Measurements from ENCODE around the gene RNF144A. TPM values are rescaled to one million over a fixed set of nuclear protein-coding genes. Genes with fewer than 3 reads are reported as not detected.

Gene RNF144A
- total RNA-seq, 1 experiment from 2014 or later = 10.6 TPM

DNA sequence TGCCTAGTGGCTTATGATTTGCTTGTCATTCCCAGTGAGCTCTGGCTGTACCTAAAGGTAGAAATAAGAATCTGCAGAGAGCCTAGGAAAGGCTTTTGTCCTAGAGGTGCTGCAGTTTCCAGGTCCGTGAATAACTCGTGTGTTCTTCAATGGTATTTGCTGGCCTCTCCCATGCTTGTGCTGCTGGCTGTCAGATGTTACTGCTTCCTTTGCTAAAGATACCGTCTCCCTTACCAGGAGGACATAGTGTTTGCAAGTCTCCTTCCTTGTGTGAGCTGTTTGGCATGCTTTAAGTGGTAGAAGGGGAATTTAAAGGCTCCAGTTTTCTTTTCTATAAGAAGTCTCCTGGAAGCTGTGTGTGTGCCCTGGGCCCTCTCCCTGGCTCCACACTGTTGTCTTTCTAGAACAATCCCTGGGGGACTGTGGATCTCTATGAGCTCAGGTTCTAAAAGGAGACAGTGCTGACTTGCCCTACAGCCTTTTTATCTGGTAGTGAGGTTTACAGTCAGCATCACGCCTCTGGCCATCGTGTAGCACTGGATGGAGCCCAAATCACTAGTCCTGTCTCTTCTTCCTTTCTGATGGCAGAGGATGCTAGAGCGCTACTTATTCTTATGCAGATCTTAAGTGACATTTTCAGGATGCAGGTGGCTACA lies 65.8 kb downstream of the RNF144A start:
- Histone ChIP-seq H3K23me2 (ENCODE audit: insufficient read length, low read depth, low read length, poor library complexity, severe bottlenecking) (no peaks in the 10 kb centered on the region), H4K20me1 (ENCODE audit: control insufficient read depth, insufficient read depth, insufficient read length) (no peaks in the 10 kb centered on the region), H3K27me3 (ENCODE audit: insufficient read depth, low read length) (no peaks in the 10 kb centered on the region), H2BK12ac (ENCODE audit: insufficient read length, low read depth, low read length) (no peak overlapping the region), H3K9ac (ENCODE audit: extremely low read depth, insufficient read length, low read length) (no peak overlapping the region), H2BK120ac (ENCODE audit: low read depth, low read length, poor library complexity, severe bottlenecking) (no peak overlapping the region), H2BK5ac (ENCODE audit: insufficient read length, low read length) (no peak overlapping the region), H3K79me1 (ENCODE audit: insufficient read depth, low read depth, low read length, poor library complexity, severe bottlenecking) (no peaks in the 10 kb centered on the region), H3K14ac (ENCODE audit: insufficient read depth, low read length) (no peak overlapping the region), H4K8ac (replicated peaks; ENCODE audit: insufficient read length, low read depth, low read length) (no peak overlapping the region), H3T11ph (ENCODE audit: low read length) (no peak overlapping the region), H3K18ac (ENCODE audit: insufficient read length, low read depth, low read length) (no peak overlapping the region), H2AK5ac (ENCODE audit: insufficient read length, low read length) (no peak overlapping the region), H3K27ac (ENCODE audit: insufficient read length, low read depth, low read length) (no peak overlapping the region), H2AFZ (ENCODE audit: low read length) (no peak overlapping the region), H3K4ac (ENCODE audit: low read depth, low read length) (no peak overlapping the region), H3K79me2 (ENCODE audit: insufficient read depth, low read length) (no peaks in the 10 kb centered on the region), H3K4me1 (ENCODE audit: insufficient read depth, low read length) (peaks cover 5% of the 10 kb centered on the region; the same call in 1 of the 2 replicates), H2BK20ac (ENCODE audit: low read depth, low read length, poor library complexity, severe bottlenecking) (no peak overlapping the region), H3K56ac (ENCODE audit: insufficient read length, low read depth, low read length) (no peak overlapping the region), H3K23ac (ENCODE audit: insufficient read length, low read depth, low read length) (no peak overlapping the region), H4K5ac (ENCODE audit: insufficient read length, low read depth, low read length) (no peak overlapping the region), H3K4me2 (ENCODE audit: insufficient read depth, insufficient read length, low read length) (no peak overlapping the region), H2BK15ac (ENCODE audit: low read depth, low read length) (no peak overlapping the region), H4K91ac (ENCODE audit: insufficient read length, low read depth, low read length) (no peak overlapping the region), H3K9me3 (ENCODE audit: control insufficient read depth, low read depth, low read length) (no peaks in the 10 kb centered on the region)
- TF ChIP-seq, protein P1, sequence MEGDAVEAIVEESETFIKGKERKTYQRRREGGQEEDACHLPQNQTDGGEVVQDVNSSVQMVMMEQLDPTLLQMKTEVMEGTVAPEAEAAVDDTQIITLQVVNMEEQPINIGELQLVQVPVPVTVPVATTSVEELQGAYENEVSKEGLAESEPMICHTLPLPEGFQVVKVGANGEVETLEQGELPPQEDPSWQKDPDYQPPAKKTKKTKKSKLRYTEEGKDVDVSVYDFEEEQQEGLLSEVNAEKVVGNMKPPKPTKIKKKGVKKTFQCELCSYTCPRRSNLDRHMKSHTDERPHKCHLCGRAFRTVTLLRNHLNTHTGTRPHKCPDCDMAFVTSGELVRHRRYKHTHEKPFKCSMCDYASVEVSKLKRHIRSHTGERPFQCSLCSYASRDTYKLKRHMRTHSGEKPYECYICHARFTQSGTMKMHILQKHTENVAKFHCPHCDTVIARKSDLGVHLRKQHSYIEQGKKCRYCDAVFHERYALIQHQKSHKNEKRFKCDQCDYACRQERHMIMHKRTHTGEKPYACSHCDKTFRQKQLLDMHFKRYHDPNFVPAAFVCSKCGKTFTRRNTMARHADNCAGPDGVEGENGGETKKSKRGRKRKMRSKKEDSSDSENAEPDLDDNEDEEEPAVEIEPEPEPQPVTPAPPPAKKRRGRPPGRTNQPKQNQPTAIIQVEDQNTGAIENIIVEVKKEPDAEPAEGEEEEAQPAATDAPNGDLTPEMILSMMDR (conservative IDR thresholded peaks at IDR 0.05) = no peak
- peaks cover 19 to 31% (median 20%) of the 10 kb centered on the region in 3 experiments for H3K36me3 Mint-ChIP-seq (ENCODE audit: insufficient read depth in 1 of 3, low read depth in 3 of 3)
- no peak overlapping the region for H3K4me3 Mint-ChIP-seq
- no peak overlapping the region for H3K27ac Mint-ChIP-seq
- no CpG with 5 or more reads among the region's 6 CpGs for WGBS (ENCODE audit: extremely low coverage, insufficient read length, low lambda C conversion rate)
- H3K9me3 Mint-ChIP-seq = peaks cover 19 to 28% of the 10 kb centered on the region in 2 experiments
- H3K27me3 Mint-ChIP-seq (ENCODE audit: low read depth) = no peaks in the 10 kb centered on the region
- no peak for DNase-seq
- peaks cover 30 to 33% of the 10 kb centered on the region in 2 experiments for H3K4me1 Mint-ChIP-seq

All from H9 (cell line).